HG02970 (cell line): ENCODE results near the gene GNL3.
"Not testable (repeated sequence)": the region's sequence is repeated elsewhere in the genome, so short reads cannot be mapped to it uniquely, and the experiment has no call there.

Experiments used
- ATAC-seq: cut with Tn5 transposase; IDR thresholded peaks from one replicate; pipeline ENCODE4 v1.9.1; 2021; ENCODE audit warnings: mild to moderate bottlenecking, moderate library complexity, moderate number of reproducible peaks; ENCODE audit not compliant: unreplicated experiment, low FRiP score

Gene GNL3

GRCh38 chr3:52714335-52715302 lies 28.8 kb downstream of the GNL3 start:
- no peak for ATAC-seq

DNA sequence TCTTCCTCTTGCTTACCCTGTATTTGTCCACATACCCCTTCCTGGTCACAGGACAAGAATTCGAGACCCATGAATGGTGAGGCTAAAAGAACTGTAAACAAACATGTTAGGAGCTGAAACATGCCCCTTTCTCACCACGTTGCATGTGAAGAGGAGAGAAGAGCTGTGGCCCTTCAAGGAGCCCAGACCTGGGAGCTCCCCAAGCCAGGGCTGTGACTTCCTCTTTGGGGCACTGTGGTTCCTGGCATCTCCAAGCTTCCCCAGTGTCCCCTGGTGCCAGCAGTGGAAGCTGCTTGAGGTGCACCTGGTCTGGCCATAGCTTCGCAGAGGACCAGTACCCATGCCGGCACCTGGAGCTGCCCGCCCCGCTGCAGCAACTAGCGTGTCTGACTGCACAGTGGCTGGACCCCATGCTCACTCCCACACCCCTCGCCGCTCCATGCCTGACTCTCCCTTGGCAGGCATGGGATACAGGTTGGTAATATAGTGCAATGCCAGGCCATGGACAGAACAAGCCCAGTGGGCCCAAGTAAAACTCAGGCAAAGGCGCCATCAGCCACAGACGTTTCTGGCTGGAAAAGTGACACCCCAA lies 30.0 kb downstream of the GNL3 start:
- ATAC-seq, result no peak

DNA sequence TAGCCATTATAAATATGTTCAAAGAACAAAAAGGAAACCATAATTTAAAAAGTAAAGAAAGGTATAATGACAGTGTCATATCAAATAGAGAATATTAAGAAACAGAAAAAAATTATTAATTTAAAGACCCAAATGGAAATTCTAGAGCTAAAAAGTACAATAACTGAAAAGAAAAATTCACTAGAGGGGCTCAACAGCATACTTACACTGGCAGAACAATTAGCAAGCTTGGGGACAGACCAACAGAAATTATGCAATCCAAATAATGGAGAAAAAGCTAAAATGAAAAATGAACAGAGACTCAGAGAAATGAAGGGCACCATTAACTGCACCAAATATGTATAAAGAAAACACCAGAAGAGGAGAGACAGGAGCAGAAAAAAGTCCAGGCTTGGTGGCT lies 33.8 kb downstream of the GNL3 start:
- ATAC-seq, result no peak

DNA sequence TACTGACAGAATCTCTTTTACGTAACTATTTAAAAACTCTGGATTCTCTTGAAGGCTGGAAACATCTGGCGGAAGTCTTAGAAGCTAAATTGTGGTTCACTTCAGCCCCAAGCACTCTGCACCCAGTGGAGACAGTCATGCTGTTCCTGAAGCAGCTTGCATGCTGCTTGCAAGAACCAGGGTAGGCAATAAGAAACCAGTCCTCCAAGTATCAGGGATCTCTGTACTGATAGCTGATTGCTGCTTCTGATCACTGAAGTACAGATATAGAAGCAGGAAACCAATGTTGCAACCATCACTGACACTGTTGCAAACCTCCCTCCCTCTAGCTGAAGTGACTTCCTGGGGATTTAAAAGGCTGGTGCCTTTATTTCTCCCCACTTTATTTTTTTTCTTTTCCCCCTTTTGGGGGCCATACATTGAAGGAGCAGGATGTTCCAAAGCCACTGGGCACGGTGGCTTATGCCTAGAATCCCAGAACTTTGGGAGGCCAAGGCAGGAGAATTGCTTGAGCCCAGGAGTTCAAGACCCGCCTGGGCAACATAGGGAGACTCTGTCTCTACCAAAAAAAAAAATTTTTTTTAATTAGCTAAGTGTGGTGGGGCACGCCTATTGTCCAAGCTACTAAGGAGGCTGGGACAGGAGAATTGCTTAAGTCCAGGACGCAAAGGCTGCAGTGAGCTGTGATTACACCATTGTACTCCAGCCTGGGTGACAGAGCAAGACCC lies 35.3 kb downstream of the GNL3 start:
- ATAC-seq, result no peak

DNA sequence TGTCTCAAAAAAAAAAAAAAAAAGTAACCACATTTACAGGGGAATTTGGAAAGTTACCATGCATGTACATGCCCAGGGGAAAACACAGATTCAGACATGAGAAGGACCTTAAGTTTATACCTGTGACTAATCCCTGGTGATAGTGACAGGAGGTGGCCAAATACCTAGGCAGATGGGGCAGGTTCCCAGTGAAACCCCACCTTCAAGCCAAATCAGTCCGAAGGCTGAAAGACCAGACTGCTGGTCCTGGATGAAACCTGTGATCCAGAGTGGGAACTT lies 35.8 kb downstream of the GNL3 start:
- ATAC-seq, result no peak

DNA sequence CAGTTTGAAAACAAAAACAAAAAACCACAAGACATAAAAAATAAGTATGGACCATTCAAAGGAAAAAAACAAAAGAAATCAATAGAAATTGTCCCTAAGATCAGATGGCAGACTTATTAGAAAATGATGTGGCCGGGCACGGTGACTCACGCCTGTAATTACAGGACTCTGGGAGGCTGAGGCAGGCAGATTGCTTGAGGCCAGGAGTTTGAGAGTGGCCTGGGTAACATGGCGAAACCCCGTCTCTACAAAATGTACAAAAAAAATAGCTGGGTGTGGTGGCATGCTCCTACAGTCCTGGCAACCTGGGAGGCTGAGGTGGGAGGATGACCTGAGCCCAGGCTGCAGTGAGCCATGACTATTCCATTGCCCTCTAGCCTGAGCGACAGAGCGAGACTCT lies 36.7 kb downstream of the GNL3 start:
- ATAC-seq, result no peak

- no peak for ATAC-seq
Observed at GRCh38 chr3:52723935-52724334, 38.1 kb downstream of the GNL3 start.

GRCh38 chr3:52724511-52724910 lies 38.7 kb downstream of the GNL3 start:
- no peak for ATAC-seq

- not testable (repeated sequence) for ATAC-seq
Observed at GRCh38 chr3:52728753-52729152, 42.9 kb downstream of the GNL3 start.

DNA sequence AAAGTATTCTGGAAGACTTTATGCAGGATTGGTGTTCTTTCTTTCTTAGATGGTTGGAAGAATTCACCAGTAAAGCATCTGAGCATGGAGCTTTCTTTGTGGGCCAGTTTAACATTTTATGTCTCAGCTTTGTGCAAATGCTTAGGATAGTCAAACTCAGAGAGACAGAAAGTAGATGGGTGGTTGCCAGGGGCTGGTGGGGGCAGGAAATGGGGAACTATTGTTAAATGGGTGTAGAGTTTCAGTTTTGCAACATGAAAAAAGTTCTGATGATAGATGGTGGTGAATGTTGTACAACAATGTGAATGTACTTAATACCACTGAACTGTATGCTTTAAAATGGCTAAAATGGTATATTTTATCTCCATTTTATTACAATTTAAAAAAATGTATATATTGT lies 44.8 kb downstream of the GNL3 start:
- ATAC-seq, result no peak

- ATAC-seq, result no peak
Observed at GRCh38 chr3:52731590-52731989, 45.8 kb downstream of the GNL3 start.

DNA sequence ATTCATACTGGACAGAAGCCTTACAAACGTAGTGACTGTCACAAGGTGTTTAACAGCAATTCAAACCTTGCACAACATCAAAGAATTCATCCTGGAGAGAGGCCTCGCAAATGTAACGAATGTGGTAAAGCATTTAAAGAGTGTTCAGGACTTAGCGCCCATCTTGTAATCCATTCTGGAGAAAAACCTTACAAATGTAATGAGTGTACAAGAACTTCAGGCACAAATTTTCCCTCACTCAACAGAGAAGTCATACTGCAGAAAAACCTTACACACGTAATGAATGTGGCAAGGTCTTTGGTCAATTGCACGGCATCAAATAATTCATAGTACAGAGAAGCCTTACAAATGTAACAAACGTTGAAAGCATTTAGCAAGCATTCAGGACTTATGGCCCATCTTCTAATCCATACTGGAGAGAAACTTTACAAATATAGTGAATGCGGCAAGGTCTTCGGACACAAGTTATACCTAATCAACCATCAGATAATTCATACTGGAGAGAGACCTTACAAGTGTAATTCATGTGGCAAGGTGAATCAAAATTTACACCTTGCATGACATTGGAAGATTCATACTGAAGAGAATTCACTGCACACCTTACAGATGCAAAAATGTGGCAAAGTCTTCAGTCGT lies 47.5 kb downstream of the GNL3 start:
- no peak for ATAC-seq

GRCh38 chr3:52739730-52740129 lies 53.9 kb downstream of the GNL3 start:
- no peak for ATAC-seq

- no peak for ATAC-seq
Observed at GRCh38 chr3:52742418-52743041, 56.7 kb downstream of the GNL3 start.

GRCh38 chr3:52743152-52743551 lies 57.3 kb downstream of the GNL3 start:
- ATAC-seq, result no peak

GRCh38 chr3:52743721-52744120 lies 57.9 kb downstream of the GNL3 start:
- no peak for ATAC-seq
